B cell (primary cell): ENCODE measurements around the gene ATCAY. TPM values are rescaled to one million over a fixed set of nuclear protein-coding genes. Genes with fewer than 3 reads are reported as not detected.

Experiments used
- ATAC-seq: fragments of 200-7000 bp; cut with Tn5 transposase; one replicate; pipeline ENCODE4 v1.10.0; 2021; ENCODE audit warnings: low read depth, mild to moderate bottlenecking, moderate number of reproducible peaks, moderate library complexity
- CTCF ChIA-PET: fragments of 350-600 bp; sonication (Branson Sonifier 250); formaldehyde crosslinking; loops from one replicate; lab custom pipeline; 2021; ENCODE audit warnings: antibody characterized with exemption, inconsistent platforms; lab: Charles Lee
- POLR2A ChIA-PET: fragments of 350-600 bp; sonication (Branson Sonifier 250); formaldehyde crosslinking; loops from one replicate; lab custom pipeline; 2021; ENCODE audit warnings: antibody characterized with exemption; lab: Charles Lee
- DNase-seq: peaks from one replicate; pipeline ENCODE4 v3.0.0; 2013
- H2AFZ ChIP-seq: 2 replicates; pipeline ENCODE4 v1.6.1; 2012; ENCODE audit warnings: mild to moderate bottlenecking, low read depth, low read length; ENCODE audit not compliant: insufficient read depth, poor library complexity, severe bottlenecking
- H3K27ac ChIP-seq, 2 donors: 1 replicate in 1 of 2; 2 replicates in 1 of 2; pipeline ENCODE4 v1.5.1; 2012 to 2013; ENCODE audit warnings: low read length in 2 of 2, mild to moderate bottlenecking in 2 of 2, moderate library complexity in 1 of 2
- H3K27me3 ChIP-seq, 4 experiments: fragments of 200-600 bp in 1 of 4; sonication (generic) in 1 of 4; replicated peaks in 1 of 4; 1 replicate in 2 of 4; 2 replicates in 2 of 4; pipeline versions ENCODE4 v1.6.1 to v1.7.0; 2013 to 2016; ENCODE audit warnings: low read length in 3 of 4, mild to moderate bottlenecking in 2 of 4, mixed read lengths in 1 of 4, moderate library complexity in 1 of 4; ENCODE audit not compliant: insufficient read depth in 4 of 4, control insufficient read depth in 3 of 4; ENCODE audit errors: control extremely low read depth in 1 of 4
- H3K36me3 ChIP-seq, 2 experiments: replicated peaks in 1 of 2; 1 replicate in 1 of 2; 2 replicates in 1 of 2; pipeline versions ENCODE4 v1.6.1 to v1.7.1; 2013; ENCODE audit warnings: low read length in 1 of 2; ENCODE audit not compliant: insufficient read depth in 2 of 2, control insufficient read depth in 1 of 2; ENCODE audit errors: control extremely low read depth in 1 of 2, extremely low read depth in 1 of 2
- H3K4me1 ChIP-seq, 2 donors: fragments of 200-600 bp in 1 of 2; sonication (generic) in 1 of 2; 1 replicate in 1 of 2; 2 replicates in 1 of 2; pipeline versions ENCODE4 v1.5.1 to v1.6.1; 2013 to 2017; ENCODE audit warnings: low read length in 2 of 2; ENCODE audit not compliant: control insufficient read depth in 2 of 2, insufficient read depth in 2 of 2
- H3K4me2 ChIP-seq: replicated peaks from 2 replicates; pipeline ENCODE3; 2012; ENCODE audit warnings: mild to moderate bottlenecking, low read depth, low read length; ENCODE audit not compliant: poor library complexity, severe bottlenecking
- H3K4me3 ChIP-seq, 5 experiments: fragments of 200-600 bp in 1 of 5; sonication (generic) in 1 of 5; 1 replicate in 3 of 5; 2 replicates in 2 of 5; pipeline versions ENCODE4 v1.5.1 to v1.7.0; 2011 to 2016; ENCODE audit warnings: low read length in 4 of 5, mild to moderate bottlenecking in 4 of 5, low read depth in 2 of 5, control low read depth in 1 of 5, moderate library complexity in 1 of 5; ENCODE audit not compliant: insufficient read depth in 1 of 5; ENCODE audit errors: control extremely low read depth in 1 of 5, extremely low read depth in 1 of 5
- H3K79me2 ChIP-seq: fragments of 200-600 bp; sonication (generic); one replicate; pipeline ENCODE4 v1.6.0; 2016; ENCODE audit warnings: low read length; ENCODE audit not compliant: control insufficient read depth, insufficient read depth
- H3K9ac ChIP-seq: fragments of 200-600 bp; sonication (generic); 2 replicates; pipeline ENCODE4 v1.6.1; 2017; ENCODE audit warnings: mild to moderate bottlenecking, low read length, moderate library complexity
- H3K9me3 ChIP-seq, 3 donors: one replicate each; pipeline versions ENCODE4 v1.6.1 to v1.7.1; 2013; ENCODE audit warnings: low read length in 2 of 3; ENCODE audit not compliant: control insufficient read depth in 2 of 3, insufficient read depth in 1 of 3; ENCODE audit errors: control extremely low read depth in 1 of 3
- H4K20me1 ChIP-seq: 2 replicates; pipeline ENCODE4 v1.6.0; 2012; ENCODE audit warnings: mild to moderate bottlenecking, low read length; ENCODE audit not compliant: insufficient read depth, control insufficient read depth, poor library complexity, severe bottlenecking
- H3K27ac Mint-ChIP-seq: one replicate; pipeline ENCODE4 v1.8.0; 2021; ENCODE audit warnings: mixed read lengths
- H3K27me3 Mint-ChIP-seq: one replicate; pipeline ENCODE4 v1.8.0; 2021; ENCODE audit warnings: mixed read lengths
- H3K4me1 Mint-ChIP-seq: one replicate; pipeline ENCODE4 v1.8.0; 2021; ENCODE audit warnings: mixed read lengths
- H3K4me3 Mint-ChIP-seq: one replicate; pipeline ENCODE4 v1.8.0; 2021; ENCODE audit warnings: mixed read lengths
- H3K9me3 Mint-ChIP-seq: one replicate; pipeline ENCODE4 v1.8.0; 2022; ENCODE audit warnings: mixed read lengths; ENCODE audit not compliant: insufficient read depth
- CTCF ChIP-seq: fragments of 200-600 bp; IDR thresholded peaks from one replicate; pipeline ENCODE4 v1.8.0; 2022; ENCODE audit warnings: antibody characterized with exemption, mild to moderate bottlenecking
- EZH2 ChIP-seq: IDR thresholded peaks from 2 replicates; pipeline ENCODE4 v1.6.1; 2012; ENCODE audit warnings: borderline replicate concordance, low read depth, mild to moderate bottlenecking, moderate library complexity, low read length; ENCODE audit not compliant: insufficient read depth, poor library complexity, severe bottlenecking
- WGBS: methylation state at CpG from one replicate; pipeline ENCODE4 v1.1.5; 2013; ENCODE audit warnings: missing lambda C conversion rate; ENCODE audit not compliant: insufficient coverage; 5-methylcytosine and 5-hydroxymethylcytosine counted together
- intact Hi-C: fragments of 100-400 bp; cut with micrococcal nuclease; formaldehyde crosslinking; loops from one replicate; pipeline ENCODE4 v1.10.0; 2022
- polyA plus RNA-seq: library from polyadenylated mRNA; depleted of rRNA; stranded (reverse); fragments of >200 nt; gene quantifications from 2 replicates; pipeline ENCODE4 v1.2.3, GENCODE V29; 2012
- total RNA-seq, 2 donors: library from RNA; stranded (reverse); fragments of 120-200 nt in 1 of 2; gene quantifications; 1 replicate in 1 of 2; 2 replicates in 1 of 2; pipeline versions ENCODE4 v1.2.3 to v1.2.4, GENCODE V29; 2013 to 2022

ATCAY gene
- total and polyA plus RNA-seq, 2 donors (not counting 1 experiment from before 2014, with no cell fraction given): not detected

- ATAC-seq: no peak
- Histone ChIP-seq H3K27ac (no peak overlapping the region), H3K4me3 (no peak overlapping the region), H3K27me3 (no peaks in the 10 kb centered on the region), H3K79me2 (no peaks in the 10 kb centered on the region), H3K9ac (no peak overlapping the region), H3K36me3 (no peaks in the 10 kb centered on the region), H3K9me3 (peaks cover 0 to 4% (median 0%) of the 10 kb centered on the region in 3 donors), H2AFZ (no peak overlapping the region), H4K20me1 (no peaks in the 10 kb centered on the region), H3K4me2 (no peak overlapping the region), H3K4me1 (no peaks in the 10 kb centered on the region)
- H3K4me3 Mint-ChIP-seq: no peak overlapping the region
- CTCF ChIA-PET: no interaction called here
- no peak overlapping the region for H3K27ac Mint-ChIP-seq
- intact Hi-C loops: no loop called here
- no peak for TF ChIP-seq CTCF
- no peak for TF ChIP-seq EZH2
- H3K9me3 Mint-ChIP-seq: no peaks in the 10 kb centered on the region
- POLR2A ChIA-PET: no interaction called here
- H3K4me1 Mint-ChIP-seq: no peaks in the 10 kb centered on the region
- no peak for DNase-seq
- H3K27me3 Mint-ChIP-seq: peaks cover 3% of the 10 kb centered on the region
- 98% methylated on average over 5 of the region's 11 CpGs for WGBS
These were observed 37.5 kb upstream of the ATCAY start for GRCh38 chr19:3842948-3843347.

GRCh38 chr19:3844596-3844995 lies 35.9 kb upstream of the ATCAY start:
- Mint-ChIP-seq H3K4me3 (no peak overlapping the region), H3K9me3 (no peaks in the 10 kb centered on the region), H3K27ac (no peak overlapping the region), H3K4me1 (no peaks in the 10 kb centered on the region), H3K27me3 (peaks cover 3% of the 10 kb centered on the region)
- Histone ChIP-seq H3K4me2 (no peak overlapping the region), H3K9ac (no peak overlapping the region), H3K4me3 (no peak overlapping the region), H3K9me3 (peaks cover 0 to 4% (median 0%) of the 10 kb centered on the region in 3 donors), H3K79me2 (no peaks in the 10 kb centered on the region), H3K27ac (no peak overlapping the region), H3K4me1 (no peaks in the 10 kb centered on the region), H3K36me3 (no peaks in the 10 kb centered on the region), H3K27me3 (no peaks in the 10 kb centered on the region), H2AFZ (no peak overlapping the region), H4K20me1 (no peaks in the 10 kb centered on the region)
- WGBS: 73% methylated on average over 4 of the region's 5 CpGs
- POLR2A ChIA-PET: no interaction called here
- CTCF ChIA-PET: no interaction called here
- no peak for DNase-seq
- TF ChIP-seq CTCF: no peak
- TF ChIP-seq EZH2: no peak
- intact Hi-C loops: no loop called here
- no peak for ATAC-seq
